ENCODE results near the gene GJB5. TPM values are rescaled to one million over a fixed set of nuclear protein-coding genes. Genes with fewer than 3 reads are reported as not detected.
"Not testable (repeated sequence)": the region's sequence is repeated elsewhere in the genome, so short reads cannot be mapped to it uniquely, and the experiment has no call there.

Gene GJB5
- not detected for total RNA-seq
- long read RNA-seq = 0 reads

DNA sequence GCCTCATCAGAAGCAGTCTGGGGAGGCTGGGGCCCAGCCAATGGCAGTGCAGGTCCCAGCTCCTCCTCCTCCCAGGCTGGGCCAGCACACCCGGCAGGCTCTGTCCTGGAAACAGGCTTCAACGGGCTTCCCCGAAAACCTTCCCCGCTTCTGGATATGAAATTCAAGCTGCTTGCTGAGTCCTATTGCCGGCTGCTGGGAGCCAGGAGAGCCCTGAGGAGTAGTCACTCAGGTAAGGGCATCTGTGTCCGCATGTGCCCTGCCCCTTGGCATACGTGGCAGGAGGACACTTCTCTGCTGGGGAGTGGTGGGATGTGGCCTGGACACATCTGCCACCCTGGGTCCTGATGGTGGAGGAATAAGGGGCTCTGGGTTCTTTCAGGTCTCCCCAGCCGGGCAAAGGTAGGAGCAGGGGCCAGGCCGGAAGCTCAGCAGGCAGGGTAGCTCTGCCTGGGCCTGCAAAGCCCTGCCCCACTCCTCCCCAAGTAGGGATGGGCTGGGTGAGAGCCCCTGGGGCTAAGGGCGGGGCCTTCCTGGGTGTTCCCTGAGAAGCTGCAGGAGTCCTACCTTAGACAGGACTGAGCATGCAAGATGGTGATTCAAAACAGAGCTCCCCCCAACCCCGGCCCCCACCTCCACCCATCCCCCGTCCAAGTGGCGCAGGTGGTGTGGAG is at the start of gene GJB5:
Gene GJB5, plus strand, starts transcription at position 84 of the 674 bp plus-strand sequence. CDS start 2,284 bp downstream, outside the sequence.
- intact Hi-C loops (cut with DNase I) = no loop called here
- ATAC-seq (no peak), DNase-seq (ENCODE audit: missing footprints) (no peak)

GRCh38 chr1:34705077-34705476 is 49.8 kb upstream of the GJB5 start:
- ATAC-seq = peak; percentile 80
- intact Hi-C loops (cut with DNase I) = no loop called here
- DNase-seq (ENCODE audit: missing footprints) = no peak

- intact Hi-C loops (cut with DNase I) = no loop called here
- ATAC-seq (no peak), DNase-seq (ENCODE audit: missing footprints) (no peak)
Measured at GRCh38 chr1:34708106-34708505, 46.7 kb upstream of the GJB5 start.

- DNase-seq (ENCODE audit: missing footprints) (no peak), ATAC-seq (no peak)
- intact Hi-C loops (cut with DNase I) = no loop called here
Measured at GRCh38 chr1:34709547-34709946, 45.3 kb upstream of the GJB5 start.

GRCh38 chr1:34710812-34711211 is 44.0 kb upstream of the GJB5 start:
- intact Hi-C loops (cut with DNase I) = no loop called here
- ATAC-seq = no peak
- no peak for DNase-seq (ENCODE audit: missing footprints)

DNA sequence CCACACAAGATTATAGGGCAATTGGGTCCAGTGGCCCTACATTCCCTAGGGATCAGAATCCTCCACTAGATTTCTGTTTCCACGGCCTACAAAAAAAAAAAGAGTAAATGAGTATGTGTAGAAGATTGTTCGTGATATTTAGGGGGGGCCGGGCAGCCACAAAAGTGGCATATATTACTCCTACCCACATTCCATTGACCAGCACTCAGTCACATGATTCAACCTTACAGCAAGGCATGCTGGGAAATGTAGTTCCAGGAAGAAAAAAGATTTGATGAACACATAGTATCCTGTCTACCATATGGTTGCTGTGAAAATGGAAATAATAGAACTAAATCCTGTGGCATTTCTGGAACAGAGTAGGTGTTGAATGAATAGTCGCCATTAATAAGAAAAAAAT is 43.4 kb upstream of the GJB5 start:
- DNase-seq (ENCODE audit: missing footprints) = no peak
- intact Hi-C loops (cut with DNase I) = no loop called here
- no peak for ATAC-seq

GRCh38 chr1:34712007-34712688 is 42.7 kb upstream of the GJB5 start:
- no peak for DNase-seq (ENCODE audit: missing footprints)
- intact Hi-C loops (cut with DNase I) = no loop called here
- peak; percentile 39 for ATAC-seq

- ATAC-seq = no peak
- DNase-seq (ENCODE audit: missing footprints) = no peak
- intact Hi-C loops (cut with DNase I) = no loop called here
Measured at GRCh38 chr1:34713443-34713842, 41.4 kb upstream of the GJB5 start.

DNA sequence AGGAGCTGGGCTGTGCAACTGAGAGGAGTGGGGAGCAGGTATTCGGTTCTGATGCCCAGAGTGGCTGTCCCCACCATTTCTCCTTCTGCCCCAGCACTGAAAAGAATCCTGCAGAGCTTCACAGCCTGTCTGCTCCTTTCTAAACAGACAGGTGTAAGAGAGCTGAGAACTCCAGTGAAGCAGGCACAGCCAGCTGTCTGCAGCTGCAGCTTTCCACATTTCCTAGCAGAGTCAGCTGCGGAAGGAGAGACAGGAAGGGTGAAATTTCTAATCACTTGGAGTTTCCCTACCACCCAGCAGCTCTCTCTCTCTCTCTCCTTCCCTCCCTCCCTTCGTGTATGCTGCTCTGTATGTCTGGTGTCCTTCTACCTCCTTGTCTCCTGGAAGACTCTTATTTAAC is 40.5 kb upstream of the GJB5 start:
- ATAC-seq (no peak), DNase-seq (ENCODE audit: missing footprints) (no peak)
- intact Hi-C loops (cut with DNase I) = no loop called here

DNA sequence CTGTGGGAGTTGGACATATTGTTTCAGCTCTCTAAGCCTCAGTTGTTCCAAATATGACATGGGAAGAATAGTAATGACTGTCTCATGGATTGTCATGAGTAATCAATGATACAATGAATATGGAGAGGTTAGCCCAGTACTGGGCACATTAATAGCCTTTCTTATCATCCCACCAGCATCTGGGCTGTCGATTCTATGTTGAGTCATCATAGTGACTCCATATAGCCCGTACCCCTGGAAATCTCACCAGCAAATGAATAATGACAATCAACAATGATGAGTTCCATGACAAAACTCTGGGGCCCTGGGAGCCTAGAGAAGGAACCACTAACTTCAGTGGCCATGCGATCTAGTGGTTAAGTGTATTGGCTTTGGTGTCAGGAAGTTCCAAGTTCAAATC is 39.7 kb upstream of the GJB5 start:
- ATAC-seq (no peak), DNase-seq (ENCODE audit: missing footprints) (no peak)
- intact Hi-C loops (cut with DNase I) = no loop called here

DNA sequence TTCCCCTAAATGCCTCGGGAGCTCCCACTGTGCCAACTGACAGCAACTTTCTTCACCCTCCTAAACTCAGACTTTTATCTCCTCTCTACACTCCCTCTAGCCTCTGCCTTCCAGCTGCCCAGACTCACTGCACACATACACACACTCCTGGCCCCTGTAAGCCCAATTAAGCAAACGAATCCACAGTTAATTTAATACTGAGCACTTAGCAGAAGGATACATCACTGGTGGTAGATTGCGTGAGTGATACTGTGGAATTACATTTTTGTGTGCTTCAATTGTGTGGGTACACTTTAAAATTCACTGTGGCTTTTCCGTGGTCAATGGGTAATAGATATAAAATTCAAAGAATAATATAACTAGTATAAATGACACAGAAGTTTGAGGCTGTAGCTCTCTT is 33.6 kb upstream of the GJB5 start:
- DNase-seq (ENCODE audit: missing footprints) (no peak), ATAC-seq (no peak)
- intact Hi-C loops (cut with DNase I) = no loop called here

GRCh38 chr1:34721646-34722355 is 33.0 kb upstream of the GJB5 start:
- intact Hi-C loops (cut with DNase I) = no loop called here
- DNase-seq (ENCODE audit: missing footprints) (no peak), ATAC-seq (no peak)

- intact Hi-C loops (cut with DNase I) = no loop called here
- ATAC-seq (no peak), DNase-seq (ENCODE audit: missing footprints) (no peak)
Measured at GRCh38 chr1:34726861-34727260, 28.0 kb upstream of the GJB5 start.

DNA sequence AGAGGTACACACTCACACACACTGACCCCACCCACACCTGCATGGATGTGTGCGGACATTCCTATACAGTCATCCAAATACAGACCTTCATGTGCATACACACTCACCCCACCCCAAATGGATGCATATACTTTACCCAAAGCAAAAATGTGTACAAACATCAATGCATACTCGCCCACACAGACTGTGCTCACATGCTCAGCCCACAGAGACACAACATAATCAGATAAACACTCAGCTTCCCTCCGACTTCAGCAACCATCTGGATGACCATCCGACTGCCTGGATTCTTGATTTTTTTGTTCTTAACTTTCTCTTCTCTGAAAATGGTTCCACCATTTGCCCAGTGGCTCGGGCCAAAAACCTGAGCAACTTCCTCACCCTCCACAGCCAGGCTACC is 24.4 kb upstream of the GJB5 start:
- intact Hi-C loops (cut with DNase I) = no loop called here
- DNase-seq (ENCODE audit: missing footprints) (no peak), ATAC-seq (no peak)

DNA sequence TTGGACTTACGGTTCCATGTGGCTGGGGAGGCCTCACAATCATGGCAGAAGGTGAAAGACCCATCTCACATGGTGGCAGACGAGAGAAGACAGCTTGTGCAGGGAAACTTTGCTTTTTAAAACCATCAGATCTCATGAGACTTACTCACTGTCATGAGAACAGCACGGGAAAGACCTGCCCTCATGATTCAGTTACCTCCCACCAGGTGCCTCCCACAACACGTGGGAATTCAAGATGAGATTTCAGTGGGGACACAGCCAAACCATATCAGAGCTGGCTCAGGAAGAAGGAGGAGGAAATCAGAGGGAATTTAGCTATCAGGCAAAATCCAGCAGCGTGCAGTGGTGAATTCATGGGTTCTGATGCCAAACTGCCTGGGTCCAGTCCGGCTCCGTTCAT is 22.0 kb upstream of the GJB5 start:
- DNase-seq (ENCODE audit: missing footprints); ATAC-seq; intact Hi-C loops (cut with DNase I): not testable (repeated sequence)

DNA sequence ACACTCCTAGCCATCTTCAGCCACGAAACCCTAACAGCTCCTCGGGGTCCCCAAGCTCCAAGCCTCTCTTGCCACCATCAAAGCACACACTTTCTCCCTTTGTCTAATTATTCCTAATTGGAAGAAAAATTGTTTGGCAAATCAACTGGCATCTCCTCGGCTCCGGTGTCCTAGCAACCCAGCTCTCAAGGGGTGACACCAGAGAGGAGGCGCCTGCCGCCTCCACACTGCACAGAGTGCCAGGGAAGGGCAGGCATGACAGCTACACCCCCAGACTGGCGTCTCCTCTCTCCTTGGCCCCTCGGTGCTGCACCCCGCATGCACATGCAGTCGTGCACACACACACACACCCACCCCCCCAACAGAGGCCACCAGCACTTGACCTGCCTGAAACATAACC is 18.2 kb upstream of the GJB5 start:
- DNase-seq (ENCODE audit: missing footprints) (no peak), ATAC-seq (no peak)
- intact Hi-C loops (cut with DNase I) = loop anchor here (2.0 kb wide), 1 partner anchor 56 kb away; no protein-coding TSS in a partner anchor

GRCh38 chr1:34737236-34737635 is 17.6 kb upstream of the GJB5 start:
- not testable (repeated sequence) for ATAC-seq; DNase-seq (ENCODE audit: missing footprints)
- intact Hi-C loops (cut with DNase I) = loop anchor here (2.0 kb wide), 1 partner anchor 56 kb away; no protein-coding TSS in a partner anchor

GRCh38 chr1:34739613-34740012 is 15.2 kb upstream of the GJB5 start:
- intact Hi-C loops (cut with DNase I) = loop anchor here (5.0 to 10.0 kb wide), 2 partner anchors 285 to 1107 kb away; no protein-coding TSS in a partner anchor
- ATAC-seq (no peak), DNase-seq (ENCODE audit: missing footprints) (no peak)

GRCh38 chr1:34740161-34740868 is 14.5 kb upstream of the GJB5 start:
- no peak for DNase-seq (ENCODE audit: missing footprints)
- intact Hi-C loops (cut with DNase I) = loop anchor here (5.0 to 10.0 kb wide), 2 partner anchors 286 to 1108 kb away; no protein-coding TSS in a partner anchor
- ATAC-seq = no peak
